Psoas muscle (tissue), 8 donors: ENCODE data around the gene CDC14A. TPM values are rescaled to one million over a fixed set of nuclear protein-coding genes. Genes with fewer than 3 reads are reported as not detected.

Source experiments
- ATAC-seq, 4 donors: fragments of 200-7000 bp; cut with Tn5 transposase; one replicate each; pipeline ENCODE4 v1.9.1; 2020; ENCODE audit warnings: moderate library complexity in 3 of 4, mild to moderate bottlenecking in 2 of 4
- DNase-seq, 2 donors: peaks; one replicate each; pipeline ENCODE4 v3.0.0-alpha.2; 2020
- H3K27ac ChIP-seq: fragments of 200-600 bp; one replicate; pipeline ENCODE4 v1.8.0; 2022
- H3K27me3 ChIP-seq, 3 donors: fragments of 200-600 bp in 1 of 3; one replicate each; pipeline versions ENCODE4 v1.6.1 to v1.8.0; 2013 to 2022; ENCODE audit warnings: low read length in 2 of 3, mild to moderate bottlenecking in 2 of 3, moderate library complexity in 1 of 3; ENCODE audit not compliant: insufficient read depth in 3 of 3
- H3K36me3 ChIP-seq, 2 donors: fragments of 200-600 bp in 1 of 2; one replicate each; pipeline versions ENCODE4 v1.6.1 to v1.8.0; 2013 to 2022; ENCODE audit warnings: low read depth in 1 of 2, mild to moderate bottlenecking in 1 of 2, moderate library complexity in 1 of 2; ENCODE audit not compliant: insufficient read depth in 1 of 2
- H3K4me1 ChIP-seq: fragments of 200-600 bp; one replicate; pipeline ENCODE4 v1.8.0; 2022
- H3K4me3 ChIP-seq: fragments of 200-600 bp; one replicate; pipeline ENCODE4 v1.8.0; 2022; ENCODE audit warnings: mild to moderate bottlenecking
- H3K9me3 ChIP-seq: fragments of 200-600 bp; one replicate; pipeline ENCODE4 v1.8.0; 2022
- CTCF ChIP-seq: fragments of 200-600 bp; IDR thresholded peaks from one replicate; pipeline ENCODE4 v1.8.0; 2022; ENCODE audit warnings: antibody characterized with exemption
- whole genome bisulfite sequencing, 3 donors: extraction: QIAGEN DNeasy Blood & Tissue Kit; methylation state at CpG; one replicate each; pipeline versions ENCODE4 v1.1.6 to v1.1.7; 2013; 5-methylcytosine and 5-hydroxymethylcytosine counted together
- intact Hi-C, 2 donors: fragments of 100-400 bp; cut with DNase I; formaldehyde crosslinking; loops; one replicate each; pipeline versions ENCODE4 v1.11.0 to v1.14.2; 2022
- polyA plus RNA-seq, 3 donors: library from polyadenylated mRNA; stranded (reverse); fragments of 200-250 nt; gene quantifications; one replicate each; pipeline ENCODE4 v1.2.3, GENCODE V29; 2013
- total RNA-seq, 4 donors: library from RNA; stranded (reverse); fragmentation: NEBNext Ultra II Directional in 2 of 4; extraction: Animal tissue kit (Norgen Biotek cat#: 25700) in 2 of 4; gene quantifications; one replicate each; pipeline versions ENCODE4 v1.2.1 to v1.2.4, GENCODE V29; 2021 to 2023
- donor health status: healthy with polysubstance abuse.
- donor health status: DM: no; HTN: no; CAD: no; lungs with moderate emphysema.
- donor health status: Bipolar disorder and iron deficiency.
- donor health status: healthy.
- donor health status: DM: yes; HTN: yes; CAD: no.
- donor health status: DM: no; HTN: no; CAD: no.
- donor health status: DM: no; HTN: no; CAD: no.
- donor health status: DM: yes; HTN: yes; CAD: no.

The CDC14A gene
- total and polyA plus RNA-seq, 7 donors: 0.44 to 5.5 (median 2.3) TPM

GRCh38 chr1:100494393-100495084 lies 142.2 kb downstream of the CDC14A start:
- Histone ChIP-seq H3K4me1 (no peaks in the 10 kb centered on the region), H3K27ac (no peak overlapping the region), H3K36me3 (peaks cover 0 to 47% of the 10 kb centered on the region in 2 donors), H3K4me3 (no peak overlapping the region), H3K9me3 (no peaks in the 10 kb centered on the region), H3K27me3 (no peaks in the 10 kb centered on the region)
- ATAC-seq: no peak
- intact Hi-C loops: no loop called here
- TF ChIP-seq CTCF: no peak
- DNase-seq: no peak
- WGBS, 3 donors: 90 to 95% (median 93%) methylated on average over 4 of the region's 4 CpGs

- TF ChIP-seq CTCF: no peak
- WGBS, 3 donors: 96 to 99% (median 97%) methylated on average over 2 of the region's 2 CpGs
- DNase-seq: no peak
These were observed 144.6 kb downstream of the CDC14A start for GRCh38 chr1:100496896-100497295.

GRCh38 chr1:100497796-100498195 lies 145.5 kb downstream of the CDC14A start:
- H3K4me3 ChIP-seq: no peak overlapping the region
- H3K9me3 ChIP-seq: no peaks in the 10 kb centered on the region
- WGBS, 3 donors: 93 to 97% (median 97%) methylated on average over 4 of the region's 4 CpGs
- intact Hi-C loops: no loop called here
- TF ChIP-seq CTCF: no peak
- no peak overlapping the region for H3K27ac ChIP-seq
- no peak for ATAC-seq
- peaks cover 0 to 60% of the 10 kb centered on the region in 2 donors for H3K36me3 ChIP-seq
- no peaks in the 10 kb centered on the region for H3K27me3 ChIP-seq
- H3K4me1 ChIP-seq: no peaks in the 10 kb centered on the region
- DNase-seq: no peak

More at GRCh38 chr1:100496896-100497295, 144.6 kb downstream of the CDC14A start:
- ATAC-seq: no peak
- H3K36me3 ChIP-seq: peaks cover 0 to 60% of the 10 kb centered on the region in 2 donors
- H3K9me3 ChIP-seq: no peaks in the 10 kb centered on the region
- intact Hi-C loops: no loop called here
- no peaks in the 10 kb centered on the region for H3K4me1 ChIP-seq
- no peaks in the 10 kb centered on the region for H3K27me3 ChIP-seq
- no peak overlapping the region for H3K27ac ChIP-seq
- H3K4me3 ChIP-seq: no peak overlapping the region

GRCh38 chr1:100499194-100499811 lies 147.0 kb downstream of the CDC14A start:
- no peak for ATAC-seq
- TF ChIP-seq CTCF: no peak
- Histone ChIP-seq H3K27ac (no peak overlapping the region), H3K4me1 (no peaks in the 10 kb centered on the region), H3K27me3 (no peaks in the 10 kb centered on the region), H3K4me3 (no peak overlapping the region), H3K36me3 (peaks cover 0 to 67% of the 10 kb centered on the region in 2 donors), H3K9me3 (no peaks in the 10 kb centered on the region)
- intact Hi-C loops: no loop called here
- DNase-seq: no peak
- WGBS, 3 donors: 91 to 95% (median 93%) methylated on average over 11 of the region's 11 CpGs
